Suprapubic skin (tissue), 4 donors: ENCODE measurements around the gene CPEB3. TPM values are rescaled to one million over a fixed set of nuclear protein-coding genes. Genes with fewer than 3 reads are reported as not detected.
"Not testable (repeated sequence)": the region's sequence is repeated elsewhere in the genome, so short reads cannot be mapped to it uniquely, and the experiment has no call there.

Source experiments
- DNase-seq, 2 donors: peaks; one replicate each; pipeline ENCODE4 v3.0.0-alpha.2; 2019; ENCODE audit warnings: low spot score in 2 of 2
- H3K27ac ChIP-seq: fragments of 200-600 bp; sonication (generic); one replicate; pipeline ENCODE4 v1.5.1; 2019
- H3K27me3 ChIP-seq: fragments of 200-600 bp; sonication (generic); one replicate; pipeline ENCODE4 v1.5.1; 2019
- H3K36me3 ChIP-seq: fragments of 200-600 bp; sonication (generic); one replicate; pipeline ENCODE4 v1.5.1; 2019
- H3K4me1 ChIP-seq: fragments of 200-600 bp; sonication (generic); one replicate; pipeline ENCODE4 v1.5.1; 2019
- H3K4me3 ChIP-seq: fragments of 200-600 bp; sonication (generic); one replicate; pipeline ENCODE4 v1.5.1; 2019; ENCODE audit warnings: mild to moderate bottlenecking
- H3K9me3 ChIP-seq: fragments of 200-600 bp; sonication (generic); one replicate; pipeline ENCODE4 v1.5.1; 2019
- CTCF ChIP-seq, 2 donors: fragments of 200-600 bp in 1 of 2; fragments of 450-650 bp in 1 of 2; sonication (generic) in 1 of 2; IDR thresholded peaks; one replicate each; pipeline ENCODE4 v1.5.1; 2016 to 2019; ENCODE audit warnings: antibody characterized with exemption in 2 of 2, mild to moderate bottlenecking in 1 of 2, moderate library complexity in 1 of 2
- EP300 ChIP-seq: sonication (generic); formaldehyde crosslinking; IDR thresholded peaks from one replicate; pipeline ENCODE4 v1.6.1; 2017; ENCODE audit warnings: antibody characterized with exemption
- POLR2A ChIP-seq, 2 donors: fragments of 450-650 bp; IDR thresholded peaks; one replicate each; pipeline ENCODE4 v1.6.1; 2017; ENCODE audit warnings: antibody characterized with exemption in 2 of 2, mild to moderate bottlenecking in 2 of 2, moderate library complexity in 2 of 2
- POLR2AphosphoS5 ChIP-seq, 3 donors: sonication (generic); formaldehyde crosslinking; IDR thresholded peaks; one replicate each; pipeline ENCODE4 v1.6.1; 2017; ENCODE audit warnings: antibody characterized with exemption in 3 of 3
- WGBS: methylation state at CpG from one replicate; pipeline ENCODE4 v1.1.5; 2018; 5-methylcytosine and 5-hydroxymethylcytosine counted together
- total RNA-seq, 4 donors: library from RNA; depleted of rRNA; stranded (reverse); fragments of >200 nt; gene quantifications; one replicate each; pipeline ENCODE4 v1.1.0, GENCODE V29; 2016

CPEB3 gene
- total RNA-seq, 4 donors from 2014 or later = 7.8 to 19.2 (median 10.4) TPM

- Histone ChIP-seq H3K27ac (no peak overlapping the region), H3K4me1 (peaks cover 44% of the 10 kb centered on the region), H3K36me3 (no peaks in the 10 kb centered on the region), H3K4me3 (no peak overlapping the region), H3K27me3 (no peaks in the 10 kb centered on the region), H3K9me3 (no peaks in the 10 kb centered on the region)
- no peak for DNase-seq
- TF ChIP-seq POLR2A (IDR thresholded peaks at IDR 0.05) (no peak), EP300 (no peak), POLR2AphosphoS5 (IDR thresholded peaks at IDR 0.05) (no peak), CTCF (IDR thresholded peaks at IDR 0.05) (no peak)
- WGBS = 71% methylated on average over 3 of the region's 3 CpGs
Observed at GRCh38 chr10:92121686-92122492, 169.0 kb downstream of the CPEB3 start.

DNA sequence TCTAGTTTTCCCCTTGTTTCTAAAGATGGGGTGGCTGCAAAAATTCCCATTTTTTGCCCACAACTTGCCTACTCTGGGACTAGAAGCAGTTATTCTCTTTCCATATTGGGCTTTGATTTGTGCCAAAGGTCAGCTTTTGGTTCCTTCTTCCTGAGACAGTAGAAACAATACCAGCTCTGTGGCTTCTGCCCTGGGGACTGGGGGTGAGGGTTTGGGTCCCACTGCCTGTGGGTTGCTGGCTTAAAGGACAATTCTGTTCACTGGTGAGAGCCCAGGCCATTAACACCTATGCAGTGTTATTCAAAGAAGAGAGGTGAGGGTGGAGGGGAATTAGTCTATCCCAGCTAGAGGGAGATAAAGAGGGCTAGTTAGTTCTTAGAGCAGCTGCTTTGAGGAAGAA, 171.5 kb downstream of the CPEB3 start:
- H3K36me3 ChIP-seq = no peaks in the 10 kb centered on the region

DNA sequence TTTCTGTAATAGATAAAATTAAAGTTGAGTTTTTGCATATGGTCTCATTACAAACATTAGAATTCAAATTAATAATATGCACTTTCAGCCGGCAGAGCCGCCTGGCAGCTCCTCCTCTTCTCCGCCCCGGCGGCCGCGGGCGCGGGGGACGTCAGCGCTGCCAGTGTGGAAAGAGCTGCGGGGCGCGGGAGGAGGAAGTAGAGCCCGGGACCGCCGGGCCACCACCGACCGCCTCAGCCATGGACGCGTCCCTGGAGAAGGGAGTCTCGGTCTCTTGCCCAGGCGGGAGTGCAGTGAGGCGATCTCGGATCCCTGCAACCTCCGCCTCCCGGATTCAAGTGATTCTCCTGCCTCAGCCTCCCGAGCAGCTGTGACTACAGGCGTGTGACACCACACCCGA, 176.0 kb downstream of the CPEB3 start:
- not testable (repeated sequence) for H3K36me3 ChIP-seq, H3K27me3 ChIP-seq, H3K9me3 ChIP-seq, H3K4me1 ChIP-seq, H3K4me3 ChIP-seq, DNase-seq, H3K27ac ChIP-seq
- WGBS = 92% methylated on average over 20 of the region's 30 CpGs

More for the DNA sequence above, 171.5 kb downstream of the CPEB3 start:
- Histone ChIP-seq H3K9me3 (no peaks in the 10 kb centered on the region), H3K27me3 (no peaks in the 10 kb centered on the region), H3K27ac (no peak overlapping the region), H3K4me3 (no peak overlapping the region), H3K4me1 (peaks cover 24% of the 10 kb centered on the region)
- TF ChIP-seq POLR2A (IDR thresholded peaks at IDR 0.05) (no peak), CTCF (IDR thresholded peaks at IDR 0.05) (no peak), EP300 (no peak), POLR2AphosphoS5 (IDR thresholded peaks at IDR 0.05) (no peak)
- no peak for DNase-seq

DNA sequence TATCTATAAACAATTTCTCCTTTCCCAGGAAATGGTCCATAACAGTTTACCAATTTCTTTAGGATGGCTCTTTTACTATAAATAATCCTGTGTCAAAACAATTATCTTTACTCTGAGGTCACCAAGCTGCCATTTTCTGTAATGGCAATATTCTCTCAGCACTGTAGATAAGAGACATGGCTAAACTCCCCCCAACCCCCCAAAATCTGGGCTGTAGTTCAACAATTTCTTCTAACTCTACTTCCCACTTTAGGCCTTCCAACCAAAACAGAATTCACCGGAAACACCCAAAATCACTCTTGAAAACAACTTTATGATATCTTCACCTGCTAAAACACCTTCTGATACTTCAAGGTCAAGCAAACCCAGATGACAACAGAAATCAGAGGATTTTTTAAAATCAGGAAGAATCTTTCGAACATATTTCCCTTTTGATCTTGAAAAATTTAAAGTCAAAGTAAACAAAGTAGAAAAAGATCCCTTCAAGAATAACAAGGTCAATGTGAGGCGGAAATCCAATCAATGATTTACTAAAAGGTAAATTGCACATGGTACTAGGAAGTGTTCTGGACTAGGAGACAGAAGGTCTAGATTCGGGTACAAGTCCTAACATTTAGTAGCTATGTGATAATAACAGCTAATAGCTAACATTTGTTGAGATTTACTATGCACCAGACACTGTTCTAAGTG, 176.8 kb downstream of the CPEB3 start:
- Histone ChIP-seq H3K9me3 (no peaks in the 10 kb centered on the region), H3K36me3 (no peaks in the 10 kb centered on the region), H3K27me3 (no peaks in the 10 kb centered on the region), H3K4me1 (peaks cover 4% of the 10 kb centered on the region), H3K27ac (no peak overlapping the region), H3K4me3 (no peak overlapping the region)
- 93% methylated on average over 4 of the region's 4 CpGs for WGBS
- DNase-seq = no peak
- TF ChIP-seq POLR2A (IDR thresholded peaks at IDR 0.05) (no peak), EP300 (no peak), POLR2AphosphoS5 (IDR thresholded peaks at IDR 0.05) (no peak), CTCF (IDR thresholded peaks at IDR 0.05) (no peak)

- no peak for DNase-seq
- no peak overlapping the region for H3K4me3 ChIP-seq
- H3K27me3 ChIP-seq = no peaks in the 10 kb centered on the region
- peaks cover 4% of the 10 kb centered on the region for H3K4me1 ChIP-seq
- no peaks in the 10 kb centered on the region for H3K36me3 ChIP-seq
- TF ChIP-seq POLR2A (IDR thresholded peaks at IDR 0.05) = no peak
- no peak for TF ChIP-seq CTCF (IDR thresholded peaks at IDR 0.05)
- no peak for TF ChIP-seq POLR2AphosphoS5 (IDR thresholded peaks at IDR 0.05)
- TF ChIP-seq EP300 = no peak
- 100% methylated on average over 1 of the region's 1 CpG for WGBS
- H3K27ac ChIP-seq = no peak overlapping the region
- H3K9me3 ChIP-seq = no peaks in the 10 kb centered on the region
Observed at GRCh38 chr10:92112462-92112861, 178.4 kb downstream of the CPEB3 start.
